ENCODE results near the gene APEH. TPM values are rescaled to one million over a fixed set of nuclear protein-coding genes. Genes with fewer than 3 reads are reported as not detected.
A peak's percentile ranks its signal among the peaks of the same experiment; 100 is the strongest.

APEH gene
- total and polyA plus RNA-seq, 10 of the 15 experiments (the other 5 are each of a cell fraction or from before 2014, with no cell fraction given), result 74.4 to 214 (median 131) TPM

DNA sequence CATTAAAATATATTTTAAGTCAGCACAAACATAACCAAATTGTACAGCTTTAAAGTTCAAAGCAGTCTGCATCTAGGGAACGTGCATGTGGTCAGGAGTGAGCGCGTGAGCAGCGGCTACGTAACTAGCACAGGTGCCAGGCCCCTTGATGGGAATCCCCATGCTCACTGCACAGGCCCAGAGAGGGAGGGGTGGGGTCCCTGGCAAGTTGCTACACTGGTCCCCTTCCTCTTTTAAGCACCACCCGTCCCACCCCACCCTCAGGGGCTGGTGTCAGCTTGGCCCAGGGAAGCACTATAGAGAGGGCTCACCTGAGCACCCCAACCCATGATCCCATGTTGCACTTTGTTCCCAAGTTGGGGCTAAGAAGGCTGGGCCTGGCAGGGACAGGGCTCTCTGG, 50.4 kb downstream of the APEH start:
- Histone ChIP-seq H2AFZ (ENCODE audit: control insufficient read depth, low read depth, low read length) (no peak overlapping the region), H3K9me3 (replicated peaks; ENCODE audit: control insufficient read depth, insufficient read depth, low read length) (no peaks in the 10 kb centered on the region), H4K20me1 (ENCODE audit: control insufficient read depth, insufficient read depth) (no peaks in the 10 kb centered on the region), H3K4me1 (ENCODE audit: control insufficient read depth, insufficient read depth, low read length) (peaks cover 15% of the 10 kb centered on the region), H3K79me2 (ENCODE audit: control insufficient read depth, insufficient read depth, low read length) (peaks cover 20% of the 10 kb centered on the region), H3K4me2 (ENCODE audit: control insufficient read depth, insufficient read depth) (peak overlapping the region; percentile 91), H3K36me3 (ENCODE audit: control insufficient read depth in 2 of 2, insufficient read depth in 2 of 2, low read length in 1 of 2) (peaks cover 3 to 23% of the 10 kb centered on the region in 2 experiments), H3K4me3 (peak overlapping the region; percentile 81), H3K9ac (ENCODE audit: control insufficient read depth, insufficient read depth, low read length) (peak overlapping the region; percentile 96), H3K27ac (ENCODE audit: control insufficient read depth, insufficient read depth) (peak overlapping the region; percentile 93), H3K27me3 (replicated peaks in 1 of 2; ENCODE audit: control insufficient read depth in 2 of 2, insufficient read depth in 2 of 2, low read length in 1 of 2) (no peaks in the 10 kb centered on the region)
- ATAC-seq (peak; percentile 23), FAIRE-seq (no peak), DNase-seq (ENCODE audit: low read depth, low spot score) (no peak)
- ChIA-PET SMC1A (ENCODE audit: uncharacterized antibody, unreplicated experiment) (interaction anchor here (1.8 kb wide), 1 partner anchor 81 kb away, joined by 5 read pairs; no protein-coding TSS in a partner anchor), POLR2A (interaction anchor here (0.5 to 0.9 kb wide), 4 partner anchors 12 to 166 kb away, joined by 3 read pairs; no protein-coding TSS in a partner anchor), CTCF (interaction anchor here (0.6 to 1.7 kb wide), 4 partner anchors 23 to 185 kb away, joined by 3 to 8 read pairs (median 4); no protein-coding TSS in a partner anchor), RAD21 (ENCODE audit: unreplicated experiment) (no interaction called here)
- 0% methylated on average over 6 of the region's 6 CpGs for WGBS (ENCODE audit: insufficient coverage, insufficient replicate concordance, low lambda C conversion rate, missing lambda C conversion rate)
- intact Hi-C loops (cut with micrococcal nuclease; ENCODE audit: unreplicated experiment), result loop anchor here (5.0 kb wide), 2 partner anchors 63 to 113 kb away; partner anchors contain the start of gene IP6K1
- TF ChIP-seq RUNX3 (IDR thresholded peaks at IDR 0.05; ENCODE audit: low read length), result peak; percentile 31; the same call in 1 of the 2 replicates
- TF ChIP-seq SIX5 (IDR thresholded peaks at IDR 0.05; ENCODE audit: low read depth, low read length, severe bottlenecking), result no peak
- TF ChIP-seq BHLHE40 (IDR thresholded peaks at IDR 0.05; ENCODE audit: borderline replicate concordance in 1 of 2, low read depth in 2 of 2, low read length in 1 of 2), result peak; percentile 91 to 93
- TF ChIP-seq, protein P1, sequence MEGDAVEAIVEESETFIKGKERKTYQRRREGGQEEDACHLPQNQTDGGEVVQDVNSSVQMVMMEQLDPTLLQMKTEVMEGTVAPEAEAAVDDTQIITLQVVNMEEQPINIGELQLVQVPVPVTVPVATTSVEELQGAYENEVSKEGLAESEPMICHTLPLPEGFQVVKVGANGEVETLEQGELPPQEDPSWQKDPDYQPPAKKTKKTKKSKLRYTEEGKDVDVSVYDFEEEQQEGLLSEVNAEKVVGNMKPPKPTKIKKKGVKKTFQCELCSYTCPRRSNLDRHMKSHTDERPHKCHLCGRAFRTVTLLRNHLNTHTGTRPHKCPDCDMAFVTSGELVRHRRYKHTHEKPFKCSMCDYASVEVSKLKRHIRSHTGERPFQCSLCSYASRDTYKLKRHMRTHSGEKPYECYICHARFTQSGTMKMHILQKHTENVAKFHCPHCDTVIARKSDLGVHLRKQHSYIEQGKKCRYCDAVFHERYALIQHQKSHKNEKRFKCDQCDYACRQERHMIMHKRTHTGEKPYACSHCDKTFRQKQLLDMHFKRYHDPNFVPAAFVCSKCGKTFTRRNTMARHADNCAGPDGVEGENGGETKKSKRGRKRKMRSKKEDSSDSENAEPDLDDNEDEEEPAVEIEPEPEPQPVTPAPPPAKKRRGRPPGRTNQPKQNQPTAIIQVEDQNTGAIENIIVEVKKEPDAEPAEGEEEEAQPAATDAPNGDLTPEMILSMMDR (IDR thresholded peaks at IDR 0.05 in 2 of 3, conservative IDR thresholded peaks at IDR 0.05 in 1 of 3; ENCODE audit: control insufficient read depth in 2 of 3, extremely low read depth in 1 of 3, insufficient read depth in 1 of 3, low read depth in 3 of 3, low read length in 3 of 3), result no peak
- TF ChIP-seq IRF4 (IDR thresholded peaks at IDR 0.05; ENCODE audit: low read depth, low read length), result no peak
- TF ChIP-seq MXI1 (IDR thresholded peaks at IDR 0.05; ENCODE audit: low read depth, low read length), result no peak
- TF ChIP-seq EP300 (IDR thresholded peaks at IDR 0.05; ENCODE audit: borderline replicate concordance in 1 of 2, control insufficient read depth in 1 of 2, low read depth in 2 of 2, low read length in 2 of 2), result peak in 1 of 2 experiments; percentile 14; a peak in 1 of 4 replicates
- no peak for TF ChIP-seq PAX5 (IDR thresholded peaks at IDR 0.05; ENCODE audit: borderline replicate concordance, low read depth, low read length)
- TF ChIP-seq TCF12 (IDR thresholded peaks at IDR 0.05; ENCODE audit: low read depth, low read length), result peak; percentile 57; the same call in 1 of the 2 replicates
- in situ Hi-C loops (cut with MboI), result no loop called here
- BruUV-seq (replicated peaks), result no TSS peak

All from GM12878 (cell line).